ENCODE measurements around the gene DCAF15.

DNA sequence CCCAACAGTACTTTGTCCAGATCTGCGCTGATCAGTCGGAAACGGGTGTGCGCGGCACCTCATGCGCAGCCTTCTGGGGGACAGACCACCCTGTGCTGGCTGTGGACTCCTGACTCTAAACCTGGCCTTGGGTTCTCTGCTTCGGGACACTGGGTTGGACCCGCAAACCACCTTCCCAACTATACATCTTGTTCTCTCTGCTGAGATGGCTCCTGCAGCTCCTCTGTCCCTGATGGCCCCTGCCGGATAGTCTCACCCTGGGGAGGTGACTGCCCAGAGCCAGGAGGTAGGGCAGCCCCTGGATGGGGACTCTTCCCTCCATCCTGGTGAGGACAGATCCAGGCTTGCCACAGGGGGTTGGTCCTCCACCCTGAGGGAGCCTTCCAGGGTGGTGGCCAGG, 30.5 kb downstream of the DCAF15 start:
- TF ChIP-seq CTCF (IDR thresholded peaks at IDR 0.05) (no peak), POLR2A (IDR thresholded peaks at IDR 0.05) (no peak)

Data from body of pancreas (tissue), 4 donors.